HG03025 (cell line): ENCODE data around the gene ARID3B.
"Not testable (repeated sequence)": the region's sequence is repeated elsewhere in the genome, so short reads cannot be mapped to it uniquely, and the experiment has no call there.

Experiments used
- ATAC-seq: cut with Tn5 transposase; IDR thresholded peaks from one replicate; pipeline ENCODE4 v1.9.1; 2021; ENCODE audit warnings: mild to moderate bottlenecking, moderate library complexity; ENCODE audit not compliant: unreplicated experiment, low FRiP score

Gene ARID3B

GRCh38 chr15:74565381-74566085 is 24.5 kb downstream of the ARID3B start:
- no peak for ATAC-seq

GRCh38 chr15:74568594-74568993 is 27.6 kb downstream of the ARID3B start:
- no peak for ATAC-seq

GRCh38 chr15:74569731-74570070 is 28.7 kb downstream of the ARID3B start:
- no peak for ATAC-seq

- no peak for ATAC-seq
Observed at GRCh38 chr15:74571191-74571590, 30.2 kb downstream of the ARID3B start.

DNA sequence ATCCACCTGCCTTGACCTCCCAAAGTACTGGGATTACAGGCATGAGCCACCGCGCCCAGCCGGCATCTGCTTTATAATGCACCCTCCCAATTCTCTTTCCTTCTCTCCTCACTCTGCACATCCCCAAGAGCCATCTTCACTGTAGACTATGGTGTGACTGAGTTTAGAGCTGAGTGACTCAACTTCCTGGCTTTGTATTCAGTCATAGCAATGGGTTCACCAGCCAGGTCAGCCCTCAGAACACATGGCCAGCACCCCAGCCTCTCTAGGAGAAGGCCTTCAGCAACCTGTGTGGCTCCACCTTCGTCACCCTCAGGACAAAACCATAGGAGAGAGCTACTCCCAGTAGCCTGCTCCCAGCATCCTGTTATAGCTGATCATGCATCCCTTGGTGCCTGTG is 33.0 kb downstream of the ARID3B start:
- no peak for ATAC-seq

GRCh38 chr15:74578496-74578994 is 37.5 kb downstream of the ARID3B start:
- no peak for ATAC-seq

GRCh38 chr15:74579001-74579400 is 38.0 kb downstream of the ARID3B start:
- no peak for ATAC-seq

GRCh38 chr15:74580538-74581350 is 39.7 kb downstream of the ARID3B start:
- ATAC-seq: no peak

- no peak for ATAC-seq
Observed at GRCh38 chr15:74584204-74584603, 43.2 kb downstream of the ARID3B start.

DNA sequence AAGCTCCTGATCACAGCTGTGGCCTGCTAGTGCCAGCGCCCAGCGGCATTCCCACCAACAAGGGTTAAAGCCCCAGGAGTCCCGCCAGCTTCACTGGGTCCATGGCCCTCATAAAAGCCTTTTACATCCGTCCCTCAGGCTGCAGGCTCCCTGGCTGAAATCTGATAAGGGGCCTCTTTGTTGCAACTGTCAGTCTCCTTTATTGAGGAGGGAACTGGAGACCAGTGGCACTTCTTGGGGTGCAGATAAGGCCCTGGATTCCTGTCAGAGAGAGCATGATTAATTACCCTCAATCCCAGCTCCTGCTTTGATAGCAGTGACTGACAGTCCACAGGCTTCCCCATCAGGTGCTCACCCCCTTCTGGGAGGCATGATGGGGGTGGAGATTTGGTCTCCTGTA is 43.8 kb downstream of the ARID3B start:
- ATAC-seq: no peak

DNA sequence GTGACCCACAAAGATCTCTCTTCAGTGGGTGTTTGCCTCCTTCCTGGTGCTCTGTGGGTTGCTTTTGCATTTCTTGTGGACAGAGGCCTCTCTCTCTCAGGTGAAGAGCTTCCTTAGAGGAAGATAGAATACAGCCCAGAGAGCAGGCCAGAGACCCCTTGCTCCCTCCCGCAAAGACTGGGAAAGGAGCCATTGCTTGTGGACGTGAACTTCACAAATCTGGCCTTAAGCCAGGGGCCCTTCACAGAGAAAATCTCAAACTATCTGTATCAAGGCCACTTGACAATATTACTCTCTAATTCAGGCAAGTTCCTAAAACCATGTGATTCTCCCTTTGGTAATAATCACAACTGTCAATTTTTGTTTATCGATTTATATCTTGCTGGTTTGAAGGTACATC is 44.2 kb downstream of the ARID3B start:
- ATAC-seq: no peak

DNA sequence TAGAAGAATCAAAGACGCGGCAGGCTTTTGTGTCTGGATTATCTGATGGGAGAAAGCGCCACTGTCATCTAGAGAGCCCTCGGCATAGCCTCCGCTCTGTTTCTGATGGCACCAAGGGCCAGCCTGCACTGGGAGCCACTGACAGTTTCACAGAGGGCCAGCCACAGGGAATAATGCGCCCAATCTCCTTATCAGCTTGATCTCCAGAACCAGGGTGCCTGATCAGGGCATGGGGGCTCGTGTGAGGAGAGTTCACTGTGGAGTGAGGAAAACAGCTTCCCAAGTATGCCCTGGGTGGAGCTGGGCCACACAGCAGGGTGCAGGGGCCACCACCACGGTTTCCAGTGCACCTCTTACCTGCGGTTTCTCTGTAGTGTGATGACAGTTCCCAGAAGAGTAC is 44.8 kb downstream of the ARID3B start:
- ATAC-seq: no peak

DNA sequence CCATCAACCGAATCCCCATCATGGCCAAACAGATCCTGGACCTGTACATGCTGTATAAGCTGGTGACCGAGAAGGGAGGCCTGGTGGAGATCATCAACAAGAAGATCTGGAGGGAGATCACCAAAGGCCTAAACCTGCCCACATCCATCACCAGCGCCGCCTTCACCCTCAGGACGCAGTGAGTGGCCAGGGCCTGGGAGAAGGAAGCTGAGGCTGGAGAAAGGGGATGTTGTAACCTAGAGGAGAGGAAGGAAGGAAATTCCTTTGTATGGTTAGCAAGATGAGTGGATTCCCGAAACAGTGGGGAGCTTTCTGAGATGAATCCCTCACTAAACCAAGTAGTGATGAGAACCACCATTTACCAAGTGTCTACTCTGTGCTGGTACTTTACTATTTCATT is 48.8 kb downstream of the ARID3B start:
- ATAC-seq: no peak

- ATAC-seq: no peak
Observed at GRCh38 chr15:74592222-74592621, 51.2 kb downstream of the ARID3B start.

GRCh38 chr15:74593122-74593521 is 52.1 kb downstream of the ARID3B start:
- no peak for ATAC-seq

DNA sequence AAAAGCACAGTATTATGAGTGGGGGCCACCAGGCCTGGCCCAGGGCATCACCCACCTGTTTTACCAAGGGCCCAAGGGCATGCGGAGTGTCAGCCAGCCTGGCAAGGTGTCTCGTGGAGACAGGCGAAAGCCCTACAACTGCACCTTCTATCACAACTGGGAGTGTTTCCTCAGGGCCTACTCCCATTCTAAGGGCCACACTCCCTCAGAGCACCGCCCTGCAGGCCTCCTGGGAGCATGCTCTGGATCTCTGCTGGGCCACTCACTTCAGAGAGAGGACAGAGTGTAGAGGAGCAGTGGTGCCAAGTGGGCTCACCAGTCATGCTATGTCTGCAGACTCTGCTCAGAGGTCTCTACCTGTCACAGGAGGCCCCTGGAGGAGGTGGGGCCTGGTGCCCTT is 53.4 kb downstream of the ARID3B start:
- no peak for ATAC-seq

GRCh38 chr15:74595271-74595670 is 54.3 kb downstream of the ARID3B start:
- ATAC-seq: no peak

- not testable (repeated sequence) for ATAC-seq
Observed at GRCh38 chr15:74596736-74597135, 55.7 kb downstream of the ARID3B start.

- not testable (repeated sequence) for ATAC-seq
Observed at GRCh38 chr15:74597146-74597705, 56.2 kb downstream of the ARID3B start.

DNA sequence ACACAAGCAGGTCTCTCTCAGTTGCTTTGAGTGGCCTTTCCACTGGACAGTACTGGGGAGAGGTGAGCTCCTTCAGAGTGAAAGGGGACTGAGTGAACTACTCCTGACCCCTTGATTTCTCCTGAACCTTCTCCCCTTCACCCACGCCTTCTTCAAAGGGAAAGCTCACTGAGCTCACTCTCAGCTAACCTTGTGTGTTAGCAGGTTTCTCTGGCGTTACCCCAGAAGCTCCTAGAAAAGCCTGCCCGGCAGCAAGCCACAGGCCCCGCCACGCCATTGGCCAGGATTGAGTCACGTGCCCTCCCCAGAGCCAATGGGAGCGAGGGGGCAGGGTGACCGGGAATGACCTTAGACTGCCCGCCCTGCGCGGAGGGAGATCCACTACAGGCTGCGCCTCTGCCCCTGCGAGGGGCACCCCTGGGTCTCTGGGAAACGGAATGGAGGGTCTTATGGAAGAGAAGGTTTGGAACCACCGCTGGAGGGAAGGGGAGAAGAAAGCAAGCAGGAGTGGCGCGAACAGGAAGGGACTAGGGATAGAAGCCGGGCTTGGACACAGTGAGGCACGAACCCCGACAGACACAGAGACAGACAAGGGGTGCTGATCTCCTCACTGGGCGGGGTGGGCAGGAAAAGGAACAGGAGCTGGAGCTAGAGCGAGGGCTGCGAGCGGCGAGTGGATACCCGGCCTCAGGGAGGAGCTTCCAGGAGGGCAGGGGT is 57.3 kb downstream of the ARID3B start:
- ATAC-seq: peak; percentile 72

DNA sequence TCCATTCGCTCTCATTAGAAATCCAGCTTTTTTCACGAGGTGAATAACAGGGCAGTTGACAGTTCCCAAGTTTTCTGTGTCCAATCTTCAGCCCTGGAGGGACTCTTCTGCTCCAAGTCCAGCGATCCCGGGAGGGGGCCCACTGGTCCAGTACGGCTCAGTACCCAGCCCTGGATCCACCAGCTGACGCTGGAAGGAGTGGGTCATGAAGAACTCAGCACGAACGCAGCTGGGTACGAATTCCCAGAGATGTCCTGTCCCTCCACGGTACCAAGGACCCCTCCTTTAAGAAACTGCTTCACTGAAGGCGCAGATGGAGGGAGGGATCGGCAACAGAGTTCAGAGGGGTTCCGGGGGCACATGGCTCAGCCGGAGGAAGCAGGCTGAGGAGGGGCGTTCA is 58.1 kb downstream of the ARID3B start:
- no peak for ATAC-seq
